Hepatocyte (in vitro differentiated cells): ENCODE results near the gene TTLL5.

Experiments used
- CTCF ChIP-seq: fragments of 200-600 bp; sonication (generic); IDR thresholded peaks from 2 replicates; pipeline ENCODE4 v1.5.1; 2016; ENCODE audit warnings: antibody characterized with exemption, mild to moderate bottlenecking; ENCODE audit not compliant: poor library complexity
- EZH2 ChIP-seq: fragments of 200-600 bp; sonication (generic); IDR thresholded peaks from 2 replicates; pipeline ENCODE4 v1.6.1; 2016; ENCODE audit warnings: antibody characterized with exemption, mild to moderate bottlenecking, borderline replicate concordance
- EZH2phosphoT487 ChIP-seq: fragments of 200-600 bp; sonication (generic); IDR thresholded peaks from one replicate; pipeline ENCODE4 v1.6.1; 2018; ENCODE audit warnings: antibody characterized with exemption, mild to moderate bottlenecking, low read depth, moderate library complexity; ENCODE audit not compliant: unreplicated experiment, severe bottlenecking

- TF ChIP-seq CTCF, result no peak
- TF ChIP-seq EZH2, result no peak
- no peak for TF ChIP-seq EZH2phosphoT487
Measured at GRCh38 chr14:75753696-75754095, 92.7 kb downstream of the TTLL5 start.
